Eye (tissue), 1 donor: Measurements from ENCODE around the gene LMAN2.
"Not testable (repeated sequence)": the region's sequence is repeated elsewhere in the genome, so short reads cannot be mapped to it uniquely, and the experiment has no call there.

Experiments
- DNase-seq: peaks from one replicate; pipeline ENCODE4 v3.0.0-alpha.2; 2015

LMAN2 gene

GRCh38 chr5:177320879-177321278 lies 30.6 kb downstream of the LMAN2 start:
- DNase-seq, result no peak

- no peak for DNase-seq
Observed at GRCh38 chr5:177319913-177320588, 31.4 kb downstream of the LMAN2 start.

- peak; percentile 85 for DNase-seq
Observed at GRCh38 chr5:177317959-177318377, 33.5 kb downstream of the LMAN2 start.

GRCh38 chr5:177316005-177316404 lies 35.5 kb downstream of the LMAN2 start:
- no peak for DNase-seq

- DNase-seq, result no peak
Observed at GRCh38 chr5:177315411-177315810, 36.1 kb downstream of the LMAN2 start.

GRCh38 chr5:177314376-177315342 lies 36.8 kb downstream of the LMAN2 start:
- DNase-seq, result no peak

- DNase-seq, result no peak
Observed at GRCh38 chr5:177313561-177314259, 37.8 kb downstream of the LMAN2 start.

GRCh38 chr5:177312649-177313181 lies 38.8 kb downstream of the LMAN2 start:
- DNase-seq, result no peak

- DNase-seq, result peak; percentile 98
Observed at GRCh38 chr5:177311723-177312648, 39.5 kb downstream of the LMAN2 start, which contains the start of gene MXD3. Gene MXD3, minus strand, starts transcription at chr5:177311898. Its CDS starts 68 bp downstream, at chr5:177311830.

GRCh38 chr5:177311392-177311722 lies 40.1 kb downstream of the LMAN2 start:
- DNase-seq, result no peak

GRCh38 chr5:177310757-177311391 lies 40.6 kb downstream of the LMAN2 start:
- DNase-seq, result no peak

- no peak for DNase-seq
Observed at GRCh38 chr5:177310332-177310731, 41.1 kb downstream of the LMAN2 start.

GRCh38 chr5:177309351-177310191 lies 41.9 kb downstream of the LMAN2 start:
- peak; percentile 81 for DNase-seq

- no peak for DNase-seq
Observed at GRCh38 chr5:177308740-177309139, 42.7 kb downstream of the LMAN2 start.

GRCh38 chr5:177307544-177308363 lies 43.7 kb downstream of the LMAN2 start:
- DNase-seq, result no peak

- no peak for DNase-seq
Observed at GRCh38 chr5:177306674-177307543, 44.6 kb downstream of the LMAN2 start.

GRCh38 chr5:177306103-177306640 lies 45.3 kb downstream of the LMAN2 start:
- DNase-seq, result not testable (repeated sequence)
